B cell (primary cell): Measurements from ENCODE around the gene CDX4. TPM values are rescaled to one million over a fixed set of nuclear protein-coding genes. Genes with fewer than 3 reads are reported as not detected.

Experiments used
- ATAC-seq: fragments of 200-7000 bp; cut with Tn5 transposase; one replicate; pipeline ENCODE4 v1.10.0; 2021; ENCODE audit warnings: low read depth, mild to moderate bottlenecking, moderate number of reproducible peaks, moderate library complexity
- CTCF ChIA-PET: fragments of 350-600 bp; sonication (Branson Sonifier 250); formaldehyde crosslinking; loops from one replicate; lab custom pipeline; 2021; ENCODE audit warnings: antibody characterized with exemption, inconsistent platforms; lab: Charles Lee
- POLR2A ChIA-PET: fragments of 350-600 bp; sonication (Branson Sonifier 250); formaldehyde crosslinking; loops from one replicate; lab custom pipeline; 2021; ENCODE audit warnings: antibody characterized with exemption; lab: Charles Lee
- DNase-seq: peaks from one replicate; pipeline ENCODE4 v3.0.0; 2013
- H2AFZ ChIP-seq: 2 replicates; pipeline ENCODE4 v1.6.1; 2012; ENCODE audit warnings: mild to moderate bottlenecking, low read depth, low read length; ENCODE audit not compliant: insufficient read depth, poor library complexity, severe bottlenecking
- H3K27ac ChIP-seq, 2 donors: 1 replicate in 1 of 2; 2 replicates in 1 of 2; pipeline ENCODE4 v1.5.1; 2012 to 2013; ENCODE audit warnings: low read length in 2 of 2, mild to moderate bottlenecking in 2 of 2, moderate library complexity in 1 of 2
- H3K27me3 ChIP-seq, 4 experiments: fragments of 200-600 bp in 1 of 4; sonication (generic) in 1 of 4; replicated peaks in 1 of 4; 1 replicate in 2 of 4; 2 replicates in 2 of 4; pipeline versions ENCODE4 v1.6.1 to v1.7.0; 2013 to 2016; ENCODE audit warnings: low read length in 3 of 4, mild to moderate bottlenecking in 2 of 4, mixed read lengths in 1 of 4, moderate library complexity in 1 of 4; ENCODE audit not compliant: insufficient read depth in 4 of 4, control insufficient read depth in 3 of 4; ENCODE audit errors: control extremely low read depth in 1 of 4
- H3K36me3 ChIP-seq, 2 experiments: replicated peaks in 1 of 2; 1 replicate in 1 of 2; 2 replicates in 1 of 2; pipeline versions ENCODE4 v1.6.1 to v1.7.1; 2013; ENCODE audit warnings: low read length in 1 of 2; ENCODE audit not compliant: insufficient read depth in 2 of 2, control insufficient read depth in 1 of 2; ENCODE audit errors: control extremely low read depth in 1 of 2, extremely low read depth in 1 of 2
- H3K4me1 ChIP-seq, 2 donors: fragments of 200-600 bp in 1 of 2; sonication (generic) in 1 of 2; 1 replicate in 1 of 2; 2 replicates in 1 of 2; pipeline versions ENCODE4 v1.5.1 to v1.6.1; 2013 to 2017; ENCODE audit warnings: low read length in 2 of 2; ENCODE audit not compliant: control insufficient read depth in 2 of 2, insufficient read depth in 2 of 2
- H3K4me2 ChIP-seq: replicated peaks from 2 replicates; pipeline ENCODE3; 2012; ENCODE audit warnings: mild to moderate bottlenecking, low read depth, low read length; ENCODE audit not compliant: poor library complexity, severe bottlenecking
- H3K4me3 ChIP-seq, 5 experiments: fragments of 200-600 bp in 1 of 5; sonication (generic) in 1 of 5; 1 replicate in 3 of 5; 2 replicates in 2 of 5; pipeline versions ENCODE4 v1.5.1 to v1.7.0; 2011 to 2016; ENCODE audit warnings: low read length in 4 of 5, mild to moderate bottlenecking in 4 of 5, low read depth in 2 of 5, control low read depth in 1 of 5, moderate library complexity in 1 of 5; ENCODE audit not compliant: insufficient read depth in 1 of 5; ENCODE audit errors: control extremely low read depth in 1 of 5, extremely low read depth in 1 of 5
- H3K79me2 ChIP-seq: fragments of 200-600 bp; sonication (generic); one replicate; pipeline ENCODE4 v1.6.0; 2016; ENCODE audit warnings: low read length; ENCODE audit not compliant: control insufficient read depth, insufficient read depth
- H3K9ac ChIP-seq: fragments of 200-600 bp; sonication (generic); 2 replicates; pipeline ENCODE4 v1.6.1; 2017; ENCODE audit warnings: mild to moderate bottlenecking, low read length, moderate library complexity
- H3K9me3 ChIP-seq, 3 donors: one replicate each; pipeline versions ENCODE4 v1.6.1 to v1.7.1; 2013; ENCODE audit warnings: low read length in 2 of 3; ENCODE audit not compliant: control insufficient read depth in 2 of 3, insufficient read depth in 1 of 3; ENCODE audit errors: control extremely low read depth in 1 of 3
- H4K20me1 ChIP-seq: 2 replicates; pipeline ENCODE4 v1.6.0; 2012; ENCODE audit warnings: mild to moderate bottlenecking, low read length; ENCODE audit not compliant: insufficient read depth, control insufficient read depth, poor library complexity, severe bottlenecking
- H3K27ac Mint-ChIP-seq: one replicate; pipeline ENCODE4 v1.8.0; 2021; ENCODE audit warnings: mixed read lengths
- H3K27me3 Mint-ChIP-seq: one replicate; pipeline ENCODE4 v1.8.0; 2021; ENCODE audit warnings: mixed read lengths
- H3K4me1 Mint-ChIP-seq: one replicate; pipeline ENCODE4 v1.8.0; 2021; ENCODE audit warnings: mixed read lengths
- H3K4me3 Mint-ChIP-seq: one replicate; pipeline ENCODE4 v1.8.0; 2021; ENCODE audit warnings: mixed read lengths
- H3K9me3 Mint-ChIP-seq: one replicate; pipeline ENCODE4 v1.8.0; 2022; ENCODE audit warnings: mixed read lengths; ENCODE audit not compliant: insufficient read depth
- CTCF ChIP-seq: fragments of 200-600 bp; IDR thresholded peaks from one replicate; pipeline ENCODE4 v1.8.0; 2022; ENCODE audit warnings: antibody characterized with exemption, mild to moderate bottlenecking
- EZH2 ChIP-seq: IDR thresholded peaks from 2 replicates; pipeline ENCODE4 v1.6.1; 2012; ENCODE audit warnings: borderline replicate concordance, low read depth, mild to moderate bottlenecking, moderate library complexity, low read length; ENCODE audit not compliant: insufficient read depth, poor library complexity, severe bottlenecking
- WGBS: methylation state at CpG from one replicate; pipeline ENCODE4 v1.1.5; 2013; ENCODE audit warnings: missing lambda C conversion rate; ENCODE audit not compliant: insufficient coverage; 5-methylcytosine and 5-hydroxymethylcytosine counted together
- intact Hi-C: fragments of 100-400 bp; cut with micrococcal nuclease; formaldehyde crosslinking; loops from one replicate; pipeline ENCODE4 v1.10.0; 2022
- polyA plus RNA-seq: library from polyadenylated mRNA; depleted of rRNA; stranded (reverse); fragments of >200 nt; gene quantifications from 2 replicates; pipeline ENCODE4 v1.2.3, GENCODE V29; 2012
- total RNA-seq, 2 donors: library from RNA; stranded (reverse); fragments of 120-200 nt in 1 of 2; gene quantifications; 1 replicate in 1 of 2; 2 replicates in 1 of 2; pipeline versions ENCODE4 v1.2.3 to v1.2.4, GENCODE V29; 2013 to 2022

CDX4 gene
- total and polyA plus RNA-seq, 2 donors (not counting 1 experiment from before 2014, with no cell fraction given), result not detected

GRCh38 chrX:73448379-73448778 is 1.5 kb downstream of the CDX4 start:
- ATAC-seq, result no peak
- Histone ChIP-seq H3K9ac (no peak overlapping the region), H3K36me3 (no peaks in the 10 kb centered on the region), H3K4me2 (no peak overlapping the region), H4K20me1 (no peaks in the 10 kb centered on the region), H3K4me3 (no peak overlapping the region), H3K79me2 (no peaks in the 10 kb centered on the region), H2AFZ (no peak overlapping the region), H3K9me3 (peaks cover 0 to 14% (median 0%) of the 10 kb centered on the region in 3 donors), H3K27me3 (peaks cover 0 to 11% (median 4%) of the 10 kb centered on the region in 4 experiments), H3K27ac (no peak overlapping the region), H3K4me1 (no peaks in the 10 kb centered on the region)
- H3K27ac Mint-ChIP-seq, result no peak overlapping the region
- WGBS, result 2% methylated on average over 7 of the region's 20 CpGs
- intact Hi-C loops, result no loop called here
- peaks cover 16% of the 10 kb centered on the region for H3K27me3 Mint-ChIP-seq
- TF ChIP-seq EZH2 (no peak), CTCF (no peak)
- H3K9me3 Mint-ChIP-seq, result no peaks in the 10 kb centered on the region
- H3K4me3 Mint-ChIP-seq, result no peak overlapping the region
- POLR2A ChIA-PET, result no interaction called here
- no peaks in the 10 kb centered on the region for H3K4me1 Mint-ChIP-seq
- no peak for DNase-seq
- CTCF ChIA-PET, result no interaction called here

GRCh38 chrX:73455171-73455570 is 8.3 kb downstream of the CDX4 start:
- no peaks in the 10 kb centered on the region for H4K20me1 ChIP-seq
- H3K27ac ChIP-seq, result no peak overlapping the region
- Mint-ChIP-seq H3K27ac (no peak overlapping the region), H3K9me3 (no peaks in the 10 kb centered on the region), H3K27me3 (no peaks in the 10 kb centered on the region), H3K4me1 (no peaks in the 10 kb centered on the region), H3K4me3 (no peak overlapping the region)
- no peak overlapping the region for H2AFZ ChIP-seq
- H3K9me3 ChIP-seq, result no peaks in the 10 kb centered on the region
- no peaks in the 10 kb centered on the region for H3K4me1 ChIP-seq
- intact Hi-C loops, result no loop called here
- ChIA-PET CTCF (no interaction called here), POLR2A (no interaction called here)
- no peak for DNase-seq
- no peaks in the 10 kb centered on the region for H3K79me2 ChIP-seq
- no peak for ATAC-seq
- no CpG with 5 or more reads among the region's 1 CpG for WGBS
- H3K36me3 ChIP-seq, result no peaks in the 10 kb centered on the region
- TF ChIP-seq CTCF (no peak), EZH2 (no peak)
- H3K4me3 ChIP-seq, result no peak overlapping the region
- H3K4me2 ChIP-seq, result no peak overlapping the region
- H3K27me3 ChIP-seq, result peaks cover 0 to 4% (median 0%) of the 10 kb centered on the region in 4 experiments
- H3K9ac ChIP-seq, result no peak overlapping the region
